NCI-H460 (cell line): ENCODE results near the gene ANKRD12. TPM values are rescaled to one million over a fixed set of nuclear protein-coding genes. Genes with fewer than 3 reads are reported as not detected.
"Not testable (repeated sequence)": the region's sequence is repeated elsewhere in the genome, so short reads cannot be mapped to it uniquely, and the experiment has no call there.

Experiments
- DNase-seq: peaks from one replicate; pipeline ENCODE4 v3.0.0-alpha.2; 2016; ENCODE audit warnings: low read depth; ENCODE audit errors: extremely low read depth
- polyA plus RNA-seq: library from polyadenylated mRNA; depleted of rRNA; stranded (reverse); fragments of >200 nt; gene quantifications from 2 replicates; pipeline ENCODE4 v1.2.3, GENCODE V29; 2014; cell fraction: nucleus; rRNA removed
- total RNA-seq: library from RNA; depleted of rRNA; stranded (reverse); fragments of >200 nt; shearing (Covaris generic); gene quantifications from 2 replicates; pipeline ENCODE4 v1.2.3, GENCODE V29; 2014; rRNA removed

The ANKRD12 gene
- 7.9 and 9.1 TPM in 2 replicates for total RNA-seq
- 2.6 and 3.7 TPM in 2 replicates for polyA plus RNA-seq

DNA sequence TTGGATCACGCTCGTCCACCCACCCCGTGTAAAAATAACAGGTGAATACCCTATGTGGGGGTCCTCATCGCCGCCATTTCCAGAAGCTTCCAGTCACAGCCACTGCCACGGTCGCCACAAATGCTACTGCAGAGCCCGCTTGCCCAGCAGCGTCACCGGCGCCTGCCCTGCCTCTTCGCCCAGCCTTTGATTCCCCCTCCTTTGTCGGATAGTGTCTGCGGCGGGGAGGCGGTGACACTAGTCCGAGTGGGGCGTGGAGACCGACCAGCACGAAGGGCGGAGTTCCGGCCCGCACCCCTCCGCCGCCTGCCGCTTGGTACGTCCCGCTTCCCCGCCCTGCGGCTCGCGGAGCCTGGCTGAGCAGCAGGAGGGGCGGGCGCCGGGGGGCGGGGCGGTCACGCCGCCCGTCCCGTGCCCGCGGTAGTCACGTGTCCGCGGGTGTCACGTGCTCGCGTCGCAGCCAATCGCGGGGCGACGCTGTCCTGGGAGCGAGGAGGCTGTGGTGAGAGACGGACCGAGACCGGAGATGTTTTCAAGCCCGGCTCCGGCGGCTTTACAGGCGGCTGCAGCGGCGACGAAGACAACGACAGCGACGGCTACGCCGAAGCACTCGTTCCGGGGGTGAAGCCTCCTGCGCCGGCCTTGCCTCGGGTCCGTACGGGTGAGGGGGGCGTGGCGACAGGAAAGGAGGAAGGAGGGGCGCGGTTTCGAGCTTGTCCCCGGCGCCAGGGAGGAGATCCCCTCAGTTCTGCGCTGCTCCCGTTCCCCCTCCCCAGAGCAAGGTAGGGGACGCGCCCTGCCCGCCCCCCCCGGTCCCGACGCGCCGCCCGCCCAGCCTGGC, at the start of gene ANKRD12:
Gene ANKRD12 (plus strand): TSS at position 467 of the 841 bp plus-strand sequence. CDS start 45,652 bp downstream, outside the sequence.
- peak; percentile 88 for DNase-seq

GRCh38 chr18:9087144-9087543, 49.4 kb upstream of the ANKRD12 start:
- DNase-seq: no peak

GRCh38 chr18:9088252-9088651, 48.3 kb upstream of the ANKRD12 start:
- DNase-seq: no peak

GRCh38 chr18:9088727-9089126, 47.9 kb upstream of the ANKRD12 start:
- DNase-seq: not testable (repeated sequence)

DNA sequence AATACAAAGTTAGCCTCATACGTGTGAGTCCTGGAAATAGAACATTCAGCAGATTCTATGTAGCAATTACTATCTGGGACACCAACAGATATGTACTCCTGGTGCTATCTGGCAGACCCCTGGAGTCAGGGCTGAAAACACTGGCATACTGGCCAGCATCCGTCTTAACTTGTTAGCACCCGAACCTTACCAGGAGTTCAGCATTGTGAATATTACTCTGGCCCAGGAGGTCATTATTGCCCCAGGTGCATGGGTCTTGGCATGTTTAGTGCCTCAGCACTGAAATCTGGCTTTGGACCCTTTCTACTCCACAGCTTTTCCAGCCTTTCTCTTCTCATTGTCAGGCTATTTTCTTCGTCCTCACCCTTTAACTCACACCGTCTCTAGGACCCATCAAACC, 46.0 kb upstream of the ANKRD12 start:
- no peak for DNase-seq

- DNase-seq: no peak
Observed at GRCh38 chr18:9091066-9091476, 45.5 kb upstream of the ANKRD12 start.

GRCh38 chr18:9092665-9093064, 43.9 kb upstream of the ANKRD12 start:
- no peak for DNase-seq

GRCh38 chr18:9093109-9093508, 43.5 kb upstream of the ANKRD12 start:
- not testable (repeated sequence) for DNase-seq

DNA sequence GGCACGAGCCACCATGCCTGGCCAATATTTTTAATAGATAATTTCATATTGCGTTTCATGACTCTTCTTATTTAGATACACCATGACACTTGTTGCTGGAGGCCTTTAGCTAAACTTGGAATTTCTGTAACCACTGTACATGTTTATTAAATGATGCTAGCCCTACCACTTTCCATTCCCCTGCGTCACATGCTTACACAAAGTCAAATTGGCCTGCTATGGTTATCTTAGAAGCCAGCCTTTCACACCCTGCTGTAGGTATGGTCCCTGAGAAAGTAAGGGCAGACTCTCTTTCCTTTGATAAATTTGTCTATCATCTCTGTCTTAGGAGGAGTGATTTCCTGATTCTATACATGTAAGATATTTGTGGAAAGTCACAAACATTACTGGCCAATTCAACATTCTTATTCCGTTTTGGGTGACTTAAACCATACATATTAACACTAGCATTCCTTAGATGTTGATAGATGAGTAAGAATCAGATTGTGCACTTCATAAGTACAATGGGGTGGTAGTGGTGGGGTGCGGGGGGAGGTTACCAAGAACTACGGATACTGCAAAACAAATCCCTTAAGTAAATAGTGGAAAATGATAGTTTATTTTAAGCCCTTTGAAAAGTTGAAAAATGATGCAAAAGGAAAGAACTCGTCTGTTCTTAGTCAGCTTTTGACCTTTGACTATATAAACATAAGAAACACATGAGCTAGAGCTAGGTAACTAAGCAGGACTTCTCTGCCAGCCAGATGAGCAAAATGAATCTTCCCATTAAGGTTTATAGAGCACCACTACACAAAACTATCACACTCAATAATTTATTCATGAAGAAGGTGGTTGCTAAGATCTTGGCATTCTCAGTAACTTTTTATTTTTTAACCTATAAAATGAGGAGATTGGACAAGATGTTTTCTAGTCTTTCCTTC, 42.0 kb upstream of the ANKRD12 start:
- DNase-seq: no peak

DNA sequence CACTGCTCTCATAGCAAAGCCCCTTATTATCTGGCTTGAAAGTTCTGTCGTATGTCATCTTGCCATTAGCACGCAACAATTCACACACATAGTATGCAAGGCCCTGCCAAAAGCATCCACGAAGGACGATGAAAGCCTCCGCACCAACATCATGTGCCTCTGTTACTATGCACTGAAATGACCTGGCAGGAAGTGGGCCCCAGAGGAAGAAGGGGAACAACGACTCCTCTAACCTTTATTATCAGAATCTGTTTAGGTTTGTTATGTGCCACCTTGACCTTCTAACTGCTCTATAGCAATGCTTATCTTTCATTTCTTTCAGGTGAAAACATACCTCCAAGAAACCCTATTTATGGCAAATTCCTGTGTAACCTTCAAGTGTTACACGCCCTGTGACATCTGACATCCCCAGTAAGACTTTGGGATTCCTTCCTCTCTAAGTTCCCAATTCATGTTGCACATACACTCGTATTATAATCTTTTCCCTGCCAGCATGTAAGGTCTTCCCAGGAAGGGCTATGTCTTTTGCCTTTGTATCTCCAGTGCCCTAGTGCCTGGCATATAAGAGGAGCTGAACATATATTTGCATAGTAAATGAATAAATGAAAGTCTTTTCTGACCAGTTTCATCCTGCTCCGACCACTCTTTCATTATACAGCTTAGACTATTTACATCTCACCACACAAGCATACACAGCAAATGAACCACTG, 41.1 kb upstream of the ANKRD12 start:
- no peak for DNase-seq

GRCh38 chr18:9096007-9096371, 40.6 kb upstream of the ANKRD12 start:
- no peak for DNase-seq

DNA sequence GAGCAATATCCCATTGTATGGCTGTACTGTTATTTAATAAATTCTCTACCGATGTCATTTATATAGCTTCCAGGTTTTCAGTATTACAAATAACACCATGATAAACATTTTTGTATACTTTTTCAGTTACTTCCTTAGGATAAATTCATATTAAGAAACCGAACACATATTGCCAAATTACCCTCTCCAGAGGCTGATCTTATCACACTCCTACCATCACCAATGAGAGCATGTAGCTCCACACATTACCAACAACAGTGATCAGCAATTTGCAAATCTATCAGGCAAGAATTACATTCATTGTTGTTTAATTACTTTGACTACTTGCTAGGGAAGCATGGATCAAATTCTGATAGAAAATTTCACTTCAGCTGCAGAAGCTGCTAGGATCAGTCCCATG, 39.9 kb upstream of the ANKRD12 start:
- no peak for DNase-seq

DNA sequence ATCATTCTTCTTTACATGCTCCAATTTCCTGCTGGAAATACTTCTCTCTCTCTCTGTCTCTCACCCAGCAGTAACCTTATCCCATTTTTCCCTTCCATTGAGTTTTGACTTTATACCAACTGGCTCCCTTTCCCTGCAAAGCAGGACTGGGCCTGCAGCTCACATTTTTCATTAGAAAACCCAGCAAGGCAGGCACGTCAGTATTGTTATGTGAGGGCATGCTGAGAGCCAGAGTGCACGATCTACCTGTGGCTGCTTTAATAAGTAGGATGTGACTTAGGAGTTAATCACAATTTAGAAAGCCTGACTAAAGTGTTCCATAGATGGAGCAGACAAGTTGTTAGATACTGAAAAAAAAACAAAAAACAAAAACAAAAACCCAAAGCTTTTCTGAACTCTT, 39.2 kb upstream of the ANKRD12 start:
- no peak for DNase-seq

DNA sequence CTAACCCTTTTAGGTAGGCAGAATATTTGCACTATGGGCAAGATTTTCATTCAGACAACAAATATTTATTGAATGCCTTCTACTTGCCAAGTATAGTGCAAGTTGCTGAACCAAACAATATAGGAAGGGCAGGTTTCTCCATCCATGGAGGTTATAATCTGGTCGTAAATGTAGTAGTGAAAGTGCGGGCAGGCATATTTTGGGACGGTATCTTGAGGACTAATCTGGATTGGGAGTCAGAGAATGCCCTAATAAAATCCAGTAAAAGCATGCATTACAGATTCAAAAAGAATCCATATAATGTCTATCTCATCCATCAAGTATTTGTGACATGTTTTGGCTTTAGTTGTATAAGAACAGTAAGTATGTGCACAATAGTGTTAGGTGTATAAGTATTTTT, 35.8 kb upstream of the ANKRD12 start:
- no peak for DNase-seq

DNA sequence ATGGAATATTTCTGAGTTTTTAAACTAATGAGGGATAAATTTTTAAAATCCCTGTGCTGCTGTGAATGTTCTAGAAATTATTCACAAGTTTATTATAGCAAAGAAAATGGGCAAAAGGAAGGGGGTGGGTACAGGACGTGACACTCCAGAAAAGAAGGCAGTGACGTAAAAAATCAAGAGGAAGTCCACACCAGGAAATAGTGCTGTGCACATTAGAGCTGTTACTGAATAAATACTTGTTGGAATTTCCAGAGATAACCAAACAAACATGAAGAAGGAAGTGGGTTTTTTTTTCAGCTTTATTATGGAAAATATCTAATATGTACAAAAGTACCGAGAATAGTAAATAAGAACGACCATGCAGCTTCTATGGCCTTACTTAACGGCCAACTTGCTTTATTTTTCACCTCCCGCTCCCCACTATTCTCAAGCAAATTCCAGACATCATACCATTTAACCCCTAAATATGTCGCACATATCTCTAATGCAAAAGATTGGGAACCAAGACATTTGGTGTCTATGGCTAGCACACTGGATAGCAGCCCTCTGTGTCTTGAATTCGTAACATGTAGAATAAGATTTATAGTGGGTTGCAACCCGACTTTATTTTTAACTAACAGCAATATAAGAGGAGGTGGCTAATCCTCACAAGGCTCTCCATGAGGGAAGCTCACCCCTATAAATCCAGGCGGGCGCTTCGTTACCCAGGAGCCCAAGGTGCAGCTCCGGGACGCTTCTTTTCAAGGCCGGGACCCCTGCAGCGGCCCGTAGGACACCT, 34.7 kb upstream of the ANKRD12 start:
- no peak for DNase-seq

DNA sequence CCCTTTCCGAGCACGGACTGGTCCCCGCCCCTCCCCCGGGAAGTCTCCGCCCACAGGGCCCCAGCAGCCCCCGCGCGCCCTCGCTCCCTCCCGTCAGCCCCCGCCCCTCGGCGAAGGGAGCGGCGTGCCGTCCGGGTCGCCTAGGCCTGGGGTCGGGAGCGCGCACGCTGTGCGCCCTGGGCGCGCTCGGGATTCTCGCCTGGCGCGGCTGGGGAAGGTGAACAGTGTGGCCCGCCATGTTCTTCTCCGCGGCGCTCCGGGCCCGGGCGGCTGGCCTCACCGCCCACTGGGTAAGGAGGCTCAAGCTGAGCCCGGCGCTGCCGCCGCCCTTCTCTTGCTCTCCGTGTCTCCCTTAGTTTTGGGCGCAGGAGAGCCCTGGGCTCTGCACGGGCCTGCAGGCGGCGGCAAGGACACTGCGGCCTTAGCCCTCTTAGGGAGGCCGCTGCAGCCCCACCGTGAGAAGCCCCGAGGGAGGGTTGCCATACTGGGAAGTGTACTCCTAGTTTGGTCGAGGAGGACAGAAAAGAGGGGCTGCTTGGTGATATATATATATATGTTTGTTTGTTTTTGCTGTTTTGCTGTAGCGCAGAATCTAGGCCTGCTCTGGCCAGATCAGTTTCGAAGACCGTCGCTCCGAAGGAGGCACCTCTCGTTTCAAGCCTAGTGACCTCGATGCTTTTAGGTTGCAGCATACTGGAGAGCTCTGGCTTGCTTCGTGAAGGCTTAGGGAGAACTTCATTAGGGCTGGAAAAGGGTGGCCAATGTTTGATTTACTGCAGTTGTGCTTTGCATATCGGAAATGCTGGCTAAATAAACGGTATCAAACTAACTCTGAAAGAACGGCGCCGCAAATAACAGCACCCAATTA, 33.8 kb upstream of the ANKRD12 start, which contains the start of gene NDUFV2:
Gene NDUFV2 (plus strand): TSS at position 192 of the 868 bp plus-strand sequence. CDS start 45 bp downstream, at position 237.
- peak; percentile 89 for DNase-seq

- DNase-seq: no peak
Observed at GRCh38 chr18:9103376-9103873, 33.2 kb upstream of the ANKRD12 start.

DNA sequence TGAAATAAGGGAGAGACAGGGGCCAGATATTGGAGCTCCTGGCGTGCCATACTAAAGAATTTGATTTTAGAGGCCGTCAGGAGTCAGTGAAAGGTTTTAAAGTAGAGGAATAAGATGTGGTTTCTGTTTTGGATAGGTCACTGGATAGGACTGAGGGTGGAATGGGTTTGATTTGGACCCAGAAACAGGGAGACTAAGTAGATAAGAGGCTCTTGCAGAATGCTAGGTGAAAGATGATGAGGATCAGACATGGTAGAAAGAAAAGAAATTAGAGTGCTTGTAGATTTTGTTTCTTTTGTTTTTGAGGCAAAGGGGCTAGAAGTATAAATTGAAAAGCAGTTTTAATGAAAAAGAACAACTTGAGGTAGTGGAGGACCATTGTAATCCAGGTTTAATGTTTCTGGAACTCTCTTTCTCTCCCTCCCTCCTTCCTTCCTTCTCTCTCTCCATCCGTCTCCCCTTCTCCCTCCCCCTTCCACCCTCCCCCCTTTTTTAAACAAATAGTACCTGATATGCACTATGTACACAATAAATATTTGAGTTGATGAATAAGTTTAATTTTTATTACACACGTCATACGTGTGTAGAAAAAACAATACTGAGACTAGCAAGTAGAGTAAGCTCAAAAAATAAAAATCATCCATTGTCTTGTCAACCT, 32.2 kb upstream of the ANKRD12 start:
- DNase-seq: no peak
